Astrocyte (in vitro differentiated cells and primary cell): ENCODE data around the gene IQGAP3. TPM values are rescaled to one million over a fixed set of nuclear protein-coding genes. Genes with fewer than 3 reads are reported as not detected.

ENCODE experiments used
- DNase-seq: peaks from one replicate; pipeline ENCODE4 v3.0.0-alpha.2; 2010; ENCODE audit warnings: low read depth
- FAIRE-seq: peaks from 2 replicates; lab custom pipeline; 2011; peaks lifted over from hg19 to GRCh38; lab: Jason Lieb, UNC
- H2AFZ ChIP-seq: 2 replicates; pipeline ENCODE4 v1.6.0; 2012; ENCODE audit warnings: low read depth, low read length, inconsistent platforms
- H3K27ac ChIP-seq: 2 replicates; pipeline ENCODE4 v1.5.1; 2011; ENCODE audit warnings: low read depth, low read length, inconsistent platforms
- H3K27me3 ChIP-seq: 2 replicates; pipeline ENCODE4 v1.6.0; 2011; ENCODE audit warnings: low read length, inconsistent platforms; ENCODE audit not compliant: insufficient read depth
- H3K36me3 ChIP-seq: 2 replicates; pipeline ENCODE4 v1.5.1; 2011; ENCODE audit warnings: low read length, inconsistent platforms; ENCODE audit not compliant: insufficient read depth
- H3K4me1 ChIP-seq: 2 replicates; pipeline ENCODE4 v1.5.1; 2011; ENCODE audit warnings: low read length, inconsistent platforms; ENCODE audit not compliant: insufficient read depth
- H3K4me2 ChIP-seq: 2 replicates; pipeline ENCODE4 v1.6.0; 2012; ENCODE audit warnings: low read length, inconsistent platforms
- H3K4me3 ChIP-seq: 2 replicates; pipeline ENCODE4 v1.5.1; 2011; ENCODE audit warnings: low read depth, mild to moderate bottlenecking, low read length, inconsistent platforms; ENCODE audit not compliant: insufficient read depth
- H3K79me2 ChIP-seq: 2 replicates; pipeline ENCODE4 v1.6.0; 2012; ENCODE audit warnings: mild to moderate bottlenecking, low read length, inconsistent platforms; ENCODE audit not compliant: insufficient read depth
- H3K9ac ChIP-seq: 2 replicates; pipeline ENCODE4 v1.6.0; 2012; ENCODE audit warnings: mild to moderate bottlenecking, low read length, inconsistent platforms
- H3K9me3 ChIP-seq: 2 replicates; pipeline ENCODE4 v1.5.1; 2012; ENCODE audit warnings: low read depth, mild to moderate bottlenecking, low read length, inconsistent platforms; ENCODE audit not compliant: insufficient read depth
- H4K20me1 ChIP-seq: 2 replicates; pipeline ENCODE4 v1.6.0; 2012; ENCODE audit warnings: low read length, inconsistent platforms; ENCODE audit not compliant: insufficient read depth
- H3K27ac Mint-ChIP-seq: one replicate; pipeline ENCODE4 v1.8.0; 2021; ENCODE audit warnings: mild to moderate bottlenecking, mixed read lengths; ENCODE audit not compliant: unreplicated experiment
- H3K27me3 Mint-ChIP-seq: one replicate; pipeline ENCODE4 v1.8.0; 2021; ENCODE audit warnings: low read depth, mixed read lengths; ENCODE audit not compliant: unreplicated experiment
- H3K36me3 Mint-ChIP-seq: one replicate; pipeline ENCODE4 v1.8.0; 2021; ENCODE audit warnings: low read depth, mixed read lengths; ENCODE audit not compliant: unreplicated experiment
- H3K4me1 Mint-ChIP-seq: one replicate; pipeline ENCODE4 v1.8.0; 2021; ENCODE audit warnings: low read depth, mixed read lengths; ENCODE audit not compliant: unreplicated experiment
- H3K4me3 Mint-ChIP-seq: one replicate; pipeline ENCODE4 v1.8.0; 2021; ENCODE audit warnings: mild to moderate bottlenecking, moderate library complexity, mixed read lengths; ENCODE audit not compliant: unreplicated experiment
- H3K9me3 Mint-ChIP-seq: one replicate; pipeline ENCODE4 v1.8.0; 2021; ENCODE audit warnings: mild to moderate bottlenecking, mixed read lengths; ENCODE audit not compliant: unreplicated experiment
- CTCF ChIP-seq: IDR thresholded peaks from 2 replicates; pipeline ENCODE4 v1.5.1; 2011; ENCODE audit warnings: low read depth, mild to moderate bottlenecking, inconsistent platforms, low read length, moderate library complexity; ENCODE audit not compliant: insufficient read depth
- EZH2 ChIP-seq: IDR thresholded peaks from 2 replicates; pipeline ENCODE4 v1.6.1; 2012; ENCODE audit warnings: mild to moderate bottlenecking, low read length, inconsistent platforms; ENCODE audit not compliant: insufficient read depth
- total RNA-seq: library from RNA; stranded (reverse); gene quantifications from 2 replicates; pipeline ENCODE4 v1.2.1, GENCODE V29; 2021

The IQGAP3 gene
- total RNA-seq, 1 donor from 2014 or later, result 2.2 TPM

- H3K4me3 Mint-ChIP-seq, result peak overlapping the region; percentile 91
- Histone ChIP-seq H4K20me1 (peaks cover 75% of the 10 kb centered on the region), H3K27me3 (no peaks in the 10 kb centered on the region), H3K27ac (no peak overlapping the region), H3K9me3 (no peaks in the 10 kb centered on the region), H3K36me3 (no peaks in the 10 kb centered on the region), H3K4me3 (no peak overlapping the region), H3K4me2 (peak overlapping the region; percentile 98), H3K79me2 (peaks cover 83% of the 10 kb centered on the region), H3K9ac (peak overlapping the region; percentile 39), H3K4me1 (peaks cover 56% of the 10 kb centered on the region), H2AFZ (no peak overlapping the region)
- FAIRE-seq, result no peak
- TF ChIP-seq EZH2 (no peak), CTCF (no peak)
- H3K36me3 Mint-ChIP-seq, result peaks cover 7% of the 10 kb centered on the region
- no peak for DNase-seq
- no peaks in the 10 kb centered on the region for H3K9me3 Mint-ChIP-seq
- peaks cover 44% of the 10 kb centered on the region for H3K4me1 Mint-ChIP-seq
- H3K27me3 Mint-ChIP-seq, result no peaks in the 10 kb centered on the region
- H3K27ac Mint-ChIP-seq, result no peak overlapping the region
Observed at GRCh38 chr1:156497078-156497742, 75.2 kb downstream of the IQGAP3 start.

GRCh38 chr1:156496211-156496761 is 76.1 kb downstream of the IQGAP3 start:
- peak overlapping the region; percentile 80 for H3K4me3 Mint-ChIP-seq
- no peaks in the 10 kb centered on the region for H3K9me3 Mint-ChIP-seq
- Histone ChIP-seq H3K4me2 (peak overlapping the region; percentile 98), H3K4me3 (no peak overlapping the region), H3K9ac (peak overlapping the region; percentile 39), H3K4me1 (peaks cover 51% of the 10 kb centered on the region), H3K27ac (no peak overlapping the region), H4K20me1 (peaks cover 84% of the 10 kb centered on the region), H3K27me3 (no peaks in the 10 kb centered on the region), H3K79me2 (peaks cover 92% of the 10 kb centered on the region), H3K9me3 (no peaks in the 10 kb centered on the region), H2AFZ (no peak overlapping the region), H3K36me3 (no peaks in the 10 kb centered on the region)
- peaks cover 14% of the 10 kb centered on the region for H3K36me3 Mint-ChIP-seq
- peak overlapping the region; percentile 38 for H3K27ac Mint-ChIP-seq
- DNase-seq (no peak), FAIRE-seq (no peak)
- TF ChIP-seq CTCF, result no peak
- no peaks in the 10 kb centered on the region for H3K27me3 Mint-ChIP-seq
- peaks cover 45% of the 10 kb centered on the region for H3K4me1 Mint-ChIP-seq
